IPS-18a (cell line): ENCODE measurements around the gene DCUN1D4.

Experiments
- H3K27ac ChIP-seq: one replicate; pipeline ENCODE4 v1.5.1; 2013; ENCODE audit warnings: low read length
- H3K27me3 ChIP-seq: one replicate; pipeline ENCODE4 v1.6.1; 2013; ENCODE audit warnings: mild to moderate bottlenecking, low read length; ENCODE audit not compliant: control insufficient read depth, insufficient read depth
- H3K36me3 ChIP-seq: one replicate; pipeline ENCODE4 v1.6.1; 2013; ENCODE audit warnings: low read depth, low read length; ENCODE audit not compliant: control insufficient read depth
- H3K4me1 ChIP-seq: one replicate; pipeline ENCODE4 v1.6.1; 2013; ENCODE audit warnings: low read depth, low read length; ENCODE audit not compliant: control insufficient read depth
- H3K4me3 ChIP-seq: one replicate; pipeline ENCODE4 v1.5.1; 2013; ENCODE audit warnings: low read length
- H3K9ac ChIP-seq: one replicate; pipeline ENCODE4 v1.6.1; 2013; ENCODE audit warnings: mild to moderate bottlenecking, low read length, moderate library complexity
- H3K9me3 ChIP-seq: one replicate; pipeline ENCODE4 v1.6.1; 2013; ENCODE audit warnings: low read depth, low read length; ENCODE audit not compliant: control insufficient read depth

DCUN1D4 gene

GRCh38 chr4:51842554-51843308 lies at the start of gene DCUN1D4:
TSS of gene DCUN1D4 (plus strand) at chr4:51843153. CDS start at chr4:51843243, 90 bp downstream.
- Histone ChIP-seq H3K4me3 (peak within 1 kb of the TSS; percentile 79), H3K9ac (peak within 1 kb of the TSS; percentile 84), H3K4me1 (peaks cover 14% of the 10 kb centered on the region), H3K9me3 (no peaks in the 10 kb centered on the region), H3K27ac (no peak within 1 kb of the TSS), H3K36me3 (no peaks in the 10 kb centered on the region), H3K27me3 (peaks cover 22% of the 10 kb centered on the region)

- no peaks in the 10 kb centered on the region for H3K27me3 ChIP-seq
- no peak overlapping the region for H3K4me3 ChIP-seq
- no peaks in the 10 kb centered on the region for H3K4me1 ChIP-seq
- H3K9ac ChIP-seq: no peak overlapping the region
- H3K9me3 ChIP-seq: peaks cover 38% of the 10 kb centered on the region
- H3K27ac ChIP-seq: no peak overlapping the region
- no peaks in the 10 kb centered on the region for H3K36me3 ChIP-seq
Observed at GRCh38 chr4:51820443-51821234, 22.3 kb upstream of the DCUN1D4 start.

GRCh38 chr4:51825341-51825740 lies 17.6 kb upstream of the DCUN1D4 start:
- no peaks in the 10 kb centered on the region for H3K36me3 ChIP-seq
- no peak overlapping the region for H3K9ac ChIP-seq
- H3K9me3 ChIP-seq: peaks cover 18% of the 10 kb centered on the region
- H3K4me1 ChIP-seq: no peaks in the 10 kb centered on the region
- no peaks in the 10 kb centered on the region for H3K27me3 ChIP-seq
- H3K4me3 ChIP-seq: no peak overlapping the region
- no peak overlapping the region for H3K27ac ChIP-seq

- H3K36me3 ChIP-seq: no peaks in the 10 kb centered on the region
- H3K9me3 ChIP-seq: no peaks in the 10 kb centered on the region
- H3K9ac ChIP-seq: no peak overlapping the region
- H3K27ac ChIP-seq: no peak overlapping the region
- H3K27me3 ChIP-seq: no peaks in the 10 kb centered on the region
- no peaks in the 10 kb centered on the region for H3K4me1 ChIP-seq
- H3K4me3 ChIP-seq: no peak overlapping the region
Observed at GRCh38 chr4:51830156-51830720, 12.7 kb upstream of the DCUN1D4 start.

GRCh38 chr4:51831133-51831532 lies 11.8 kb upstream of the DCUN1D4 start:
- H3K9me3 ChIP-seq: no peaks in the 10 kb centered on the region
- no peaks in the 10 kb centered on the region for H3K36me3 ChIP-seq
- no peaks in the 10 kb centered on the region for H3K4me1 ChIP-seq
- H3K27me3 ChIP-seq: no peaks in the 10 kb centered on the region
- H3K4me3 ChIP-seq: no peak overlapping the region
- H3K27ac ChIP-seq: no peak overlapping the region
- H3K9ac ChIP-seq: no peak overlapping the region

- no peaks in the 10 kb centered on the region for H3K36me3 ChIP-seq
- H3K4me1 ChIP-seq: no peaks in the 10 kb centered on the region
- H3K9me3 ChIP-seq: no peaks in the 10 kb centered on the region
- no peak overlapping the region for H3K27ac ChIP-seq
- H3K27me3 ChIP-seq: no peaks in the 10 kb centered on the region
- no peak overlapping the region for H3K4me3 ChIP-seq
- no peak overlapping the region for H3K9ac ChIP-seq
Observed at GRCh38 chr4:51833236-51833635, 9.7 kb upstream of the DCUN1D4 start.

- H3K9me3 ChIP-seq: no peaks in the 10 kb centered on the region
- H3K9ac ChIP-seq: no peak overlapping the region
- H3K4me3 ChIP-seq: no peak overlapping the region
- no peaks in the 10 kb centered on the region for H3K27me3 ChIP-seq
- no peak overlapping the region for H3K27ac ChIP-seq
- no peaks in the 10 kb centered on the region for H3K36me3 ChIP-seq
- no peaks in the 10 kb centered on the region for H3K4me1 ChIP-seq
Observed at GRCh38 chr4:51835079-51835478, 7.9 kb upstream of the DCUN1D4 start.

GRCh38 chr4:51835855-51836254 lies 7.1 kb upstream of the DCUN1D4 start:
- no peak overlapping the region for H3K27ac ChIP-seq

GRCh38 chr4:51836549-51836948 lies 6.4 kb upstream of the DCUN1D4 start:
- Histone ChIP-seq H3K27me3 (peaks cover 14% of the 10 kb centered on the region), H3K27ac (no peak overlapping the region), H3K4me3 (no peak overlapping the region), H3K9ac (no peak overlapping the region), H3K9me3 (no peaks in the 10 kb centered on the region), H3K4me1 (no peaks in the 10 kb centered on the region), H3K36me3 (no peaks in the 10 kb centered on the region)

More at GRCh38 chr4:51835855-51836254, 7.1 kb upstream of the DCUN1D4 start:
- H3K4me3 ChIP-seq: no peak overlapping the region
- no peaks in the 10 kb centered on the region for H3K36me3 ChIP-seq
- H3K27me3 ChIP-seq: peaks cover 7% of the 10 kb centered on the region
- H3K9me3 ChIP-seq: no peaks in the 10 kb centered on the region
- H3K9ac ChIP-seq: no peak overlapping the region
- H3K4me1 ChIP-seq: no peaks in the 10 kb centered on the region

GRCh38 chr4:51840781-51841180 lies 2.2 kb upstream of the DCUN1D4 start:
- H3K36me3 ChIP-seq: no peaks in the 10 kb centered on the region
- no peak overlapping the region for H3K4me3 ChIP-seq
- H3K27ac ChIP-seq: no peak overlapping the region
- no peak overlapping the region for H3K9ac ChIP-seq
- no peaks in the 10 kb centered on the region for H3K9me3 ChIP-seq
- peaks cover 9% of the 10 kb centered on the region for H3K4me1 ChIP-seq
- H3K27me3 ChIP-seq: peaks cover 22% of the 10 kb centered on the region

GRCh38 chr4:51842167-51842553 lies 793 bp upstream of the DCUN1D4 start:
- peak overlapping the region; percentile 79 for H3K4me3 ChIP-seq
- peaks cover 22% of the 10 kb centered on the region for H3K27me3 ChIP-seq
- H3K27ac ChIP-seq: no peak overlapping the region
- H3K36me3 ChIP-seq: no peaks in the 10 kb centered on the region
- peaks cover 9% of the 10 kb centered on the region for H3K4me1 ChIP-seq
- H3K9me3 ChIP-seq: no peaks in the 10 kb centered on the region
- H3K9ac ChIP-seq: peak overlapping the region; percentile 51
